PC-9 (cell line): ENCODE data around the gene CTNNA3.

Experiments used
- EZH2 ChIP-seq: fragments of 200-600 bp; sonication (generic); IDR thresholded peaks from 2 replicates; pipeline ENCODE4 v1.8.0; 2017; ENCODE audit warnings: antibody characterized with exemption, low read depth
- TF ChIP-seq, protein P1 (sequence below): fragments of 200-600 bp; sonication (generic); conservative IDR thresholded peaks from 2 replicates; pipeline ENCODE4 v1.6.1; 2017; ENCODE audit warnings: mixed run types, antibody characterized with exemption, mild to moderate bottlenecking, moderate library complexity

DNA sequence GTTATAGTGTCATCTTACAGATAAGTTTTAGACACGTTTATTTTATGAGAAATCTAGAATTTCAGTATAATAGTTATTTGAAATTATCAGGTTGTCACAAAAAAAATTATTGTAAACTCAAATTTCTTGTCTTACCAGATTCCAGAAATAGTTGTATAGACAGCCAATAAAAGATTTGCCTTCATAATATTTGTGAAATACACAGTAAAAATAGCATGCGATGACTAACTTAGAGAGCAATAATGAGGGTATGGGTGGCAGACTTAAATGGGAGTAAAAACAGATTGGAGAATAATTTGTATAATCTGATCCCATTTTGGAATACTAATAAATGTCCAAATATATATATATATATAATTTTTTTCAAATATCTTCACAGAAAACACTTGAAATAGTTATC is 1457.7 kb downstream of the CTNNA3 start:
- no peak for TF ChIP-seq EZH2
- TF ChIP-seq, protein P1, sequence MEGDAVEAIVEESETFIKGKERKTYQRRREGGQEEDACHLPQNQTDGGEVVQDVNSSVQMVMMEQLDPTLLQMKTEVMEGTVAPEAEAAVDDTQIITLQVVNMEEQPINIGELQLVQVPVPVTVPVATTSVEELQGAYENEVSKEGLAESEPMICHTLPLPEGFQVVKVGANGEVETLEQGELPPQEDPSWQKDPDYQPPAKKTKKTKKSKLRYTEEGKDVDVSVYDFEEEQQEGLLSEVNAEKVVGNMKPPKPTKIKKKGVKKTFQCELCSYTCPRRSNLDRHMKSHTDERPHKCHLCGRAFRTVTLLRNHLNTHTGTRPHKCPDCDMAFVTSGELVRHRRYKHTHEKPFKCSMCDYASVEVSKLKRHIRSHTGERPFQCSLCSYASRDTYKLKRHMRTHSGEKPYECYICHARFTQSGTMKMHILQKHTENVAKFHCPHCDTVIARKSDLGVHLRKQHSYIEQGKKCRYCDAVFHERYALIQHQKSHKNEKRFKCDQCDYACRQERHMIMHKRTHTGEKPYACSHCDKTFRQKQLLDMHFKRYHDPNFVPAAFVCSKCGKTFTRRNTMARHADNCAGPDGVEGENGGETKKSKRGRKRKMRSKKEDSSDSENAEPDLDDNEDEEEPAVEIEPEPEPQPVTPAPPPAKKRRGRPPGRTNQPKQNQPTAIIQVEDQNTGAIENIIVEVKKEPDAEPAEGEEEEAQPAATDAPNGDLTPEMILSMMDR: no peak
